Measurements from ENCODE around the gene SLC66A2.

Gene SLC66A2

GRCh38 chr18:79937103-79937860 is 14.2 kb downstream of the SLC66A2 start:
- Histone ChIP-seq H3K9ac (ENCODE audit: low read length) (no peak overlapping the region), H3K4me3 (ENCODE audit: low read length) (no peak overlapping the region), H3K4me1 (ENCODE audit: control insufficient read depth, insufficient read depth, low read length) (no peaks in the 10 kb centered on the region), H3K36me3 (ENCODE audit: control insufficient read depth, insufficient read depth, low read length) (peaks cover 18% of the 10 kb centered on the region), H3K27ac (ENCODE audit: low read depth, low read length) (no peak overlapping the region), H3K27me3 (ENCODE audit: control insufficient read depth, insufficient read depth, low read length) (no peaks in the 10 kb centered on the region)

DNA sequence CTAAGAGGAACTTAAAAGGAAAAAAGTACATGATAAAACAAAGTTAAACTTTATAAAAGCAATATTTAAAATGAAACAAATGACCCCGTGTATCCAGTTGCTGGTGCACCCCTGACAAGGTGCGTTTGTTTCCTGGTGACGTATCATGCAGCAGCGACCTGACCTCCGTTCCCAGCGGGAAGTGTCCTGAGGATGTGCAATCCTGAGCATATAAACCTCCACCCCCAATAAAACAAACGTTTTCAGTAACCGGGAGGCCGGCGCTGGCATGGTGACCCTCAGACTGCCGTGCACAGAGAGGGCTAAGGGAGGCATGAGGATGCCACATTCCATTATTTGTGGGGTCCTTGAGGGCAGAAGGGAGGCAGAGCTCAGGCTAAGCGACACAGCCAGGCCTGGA is 14.8 kb downstream of the SLC66A2 start:
- Histone ChIP-seq H3K4me3 (ENCODE audit: low read length) (no peak overlapping the region), H3K27me3 (ENCODE audit: control insufficient read depth, insufficient read depth, low read length) (no peaks in the 10 kb centered on the region), H3K36me3 (ENCODE audit: control insufficient read depth, insufficient read depth, low read length) (peaks cover 13% of the 10 kb centered on the region), H3K9ac (ENCODE audit: low read length) (no peak overlapping the region), H3K4me1 (ENCODE audit: control insufficient read depth, insufficient read depth, low read length) (no peaks in the 10 kb centered on the region), H3K27ac (ENCODE audit: low read depth, low read length) (no peak overlapping the region)

DNA sequence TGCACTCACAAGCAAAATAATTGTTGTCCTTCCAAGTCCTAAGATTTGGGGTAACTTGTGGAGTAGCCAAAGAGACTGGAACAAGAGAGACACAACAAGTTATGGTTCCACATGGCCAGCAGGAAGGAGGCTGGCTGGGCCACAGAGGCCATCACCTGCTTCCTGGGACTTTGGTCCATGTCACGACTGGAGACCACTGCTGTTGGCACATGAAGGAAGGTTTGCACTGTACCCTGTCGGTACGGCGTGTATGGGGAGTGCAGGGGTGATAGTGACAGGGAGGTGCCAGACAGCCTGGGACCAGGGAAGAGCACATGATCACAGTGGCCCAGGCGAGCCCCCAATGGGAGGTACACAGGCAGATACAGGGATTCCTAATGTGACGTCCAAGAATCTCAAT is 15.5 kb downstream of the SLC66A2 start:
- Histone ChIP-seq H3K36me3 (ENCODE audit: control insufficient read depth, insufficient read depth, low read length) (peaks cover 6% of the 10 kb centered on the region), H3K9ac (ENCODE audit: low read length) (no peak overlapping the region), H3K4me1 (ENCODE audit: control insufficient read depth, insufficient read depth, low read length) (no peaks in the 10 kb centered on the region), H3K27ac (ENCODE audit: low read depth, low read length) (no peak overlapping the region), H3K27me3 (ENCODE audit: control insufficient read depth, insufficient read depth, low read length) (no peaks in the 10 kb centered on the region), H3K4me3 (ENCODE audit: low read length) (no peak overlapping the region)

GRCh38 chr18:79935499-79935898 is 16.0 kb downstream of the SLC66A2 start:
- Histone ChIP-seq H3K4me3 (ENCODE audit: low read length) (no peak overlapping the region), H3K4me1 (ENCODE audit: control insufficient read depth, insufficient read depth, low read length) (no peaks in the 10 kb centered on the region), H3K9ac (ENCODE audit: low read length) (no peak overlapping the region), H3K27me3 (ENCODE audit: control insufficient read depth, insufficient read depth, low read length) (no peaks in the 10 kb centered on the region), H3K36me3 (ENCODE audit: control insufficient read depth, insufficient read depth, low read length) (peaks cover 4% of the 10 kb centered on the region), H3K27ac (ENCODE audit: low read depth, low read length) (no peak overlapping the region)

DNA sequence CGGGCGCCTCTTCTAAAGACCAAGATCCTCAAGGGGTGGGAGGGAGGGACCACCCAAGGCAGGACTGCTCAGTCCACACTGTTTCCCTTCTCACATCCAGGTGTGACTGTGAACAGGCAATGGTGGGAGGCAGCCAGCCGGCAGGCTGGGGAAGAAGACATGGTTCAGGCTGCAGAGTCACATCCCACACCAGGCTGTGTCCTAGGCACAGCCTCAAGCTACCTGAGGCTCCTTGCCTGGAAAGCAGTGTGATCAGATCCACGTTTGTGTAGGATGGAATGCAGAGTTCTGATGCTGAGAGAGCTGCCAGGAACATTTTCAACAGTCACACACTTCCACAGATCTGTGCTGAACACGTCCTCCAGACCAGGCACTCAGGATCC is 16.4 kb downstream of the SLC66A2 start:
- Histone ChIP-seq H3K9ac (ENCODE audit: low read length) (no peak overlapping the region), H3K4me1 (ENCODE audit: control insufficient read depth, insufficient read depth, low read length) (no peaks in the 10 kb centered on the region), H3K36me3 (ENCODE audit: control insufficient read depth, insufficient read depth, low read length) (peaks cover 2% of the 10 kb centered on the region), H3K27me3 (ENCODE audit: control insufficient read depth, insufficient read depth, low read length) (no peaks in the 10 kb centered on the region), H3K27ac (ENCODE audit: low read depth, low read length) (no peak overlapping the region), H3K4me3 (ENCODE audit: low read length) (no peak overlapping the region)

DNA sequence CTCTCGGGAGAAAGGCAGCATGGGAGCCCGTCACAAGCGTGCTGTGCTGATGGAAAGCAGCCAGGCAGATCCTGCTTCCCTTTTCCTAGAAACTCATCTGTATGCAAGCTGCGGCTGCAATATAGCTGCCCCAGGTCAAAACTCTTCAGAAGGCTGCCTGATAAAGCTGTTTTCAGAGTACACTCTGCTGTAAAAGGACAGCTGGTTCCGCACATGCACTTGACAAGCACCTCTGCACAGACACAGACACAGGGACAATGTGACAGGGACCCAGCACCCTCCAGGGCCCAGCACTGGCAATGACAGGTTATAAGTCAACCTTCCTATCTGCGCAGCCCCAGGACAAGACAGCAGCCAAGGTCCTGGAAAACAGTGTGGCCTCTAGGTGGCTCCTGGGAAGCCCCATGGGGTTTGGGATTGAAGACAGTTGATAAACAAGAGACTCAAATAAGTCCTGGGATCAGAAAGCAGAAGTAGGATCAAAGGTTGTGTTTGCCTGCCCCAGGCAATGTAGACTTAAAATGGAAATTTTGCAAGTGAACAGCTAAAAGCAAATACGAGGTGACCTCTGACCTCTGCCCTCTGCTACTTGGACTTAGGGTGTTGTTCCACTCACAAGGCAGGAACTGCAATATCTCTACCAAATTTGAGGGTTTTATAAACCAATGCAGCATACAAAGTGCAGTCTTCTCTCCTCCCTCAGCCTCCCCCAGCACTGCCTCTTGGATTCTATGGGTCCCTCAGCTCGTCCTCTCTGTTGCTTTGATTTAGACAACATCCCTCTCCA is 16.9 kb downstream of the SLC66A2 start:
- no peak overlapping the region for H3K27ac ChIP-seq (ENCODE audit: low read depth, low read length)
- H3K36me3 ChIP-seq (ENCODE audit: control insufficient read depth, insufficient read depth, low read length), result peaks cover 2% of the 10 kb centered on the region

GRCh38 chr18:79933765-79934164 is 17.7 kb downstream of the SLC66A2 start:
- H3K4me1 ChIP-seq (ENCODE audit: control insufficient read depth, insufficient read depth, low read length), result no peaks in the 10 kb centered on the region
- no peak overlapping the region for H3K9ac ChIP-seq (ENCODE audit: low read length)
- H3K27ac ChIP-seq (ENCODE audit: low read depth, low read length), result no peak overlapping the region
- H3K27me3 ChIP-seq (ENCODE audit: control insufficient read depth, insufficient read depth, low read length), result no peaks in the 10 kb centered on the region
- H3K4me3 ChIP-seq (ENCODE audit: low read length), result no peak overlapping the region
- H3K36me3 ChIP-seq (ENCODE audit: control insufficient read depth, insufficient read depth, low read length), result peaks cover 9% of the 10 kb centered on the region

More for the DNA sequence above, 16.9 kb downstream of the SLC66A2 start:
- no peak overlapping the region for H3K9ac ChIP-seq (ENCODE audit: low read length)
- H3K4me1 ChIP-seq (ENCODE audit: control insufficient read depth, insufficient read depth, low read length), result no peaks in the 10 kb centered on the region
- H3K27me3 ChIP-seq (ENCODE audit: control insufficient read depth, insufficient read depth, low read length), result no peaks in the 10 kb centered on the region
- H3K4me3 ChIP-seq (ENCODE audit: low read length), result no peak overlapping the region

GRCh38 chr18:79932907-79933306 is 18.5 kb downstream of the SLC66A2 start:
- H3K36me3 ChIP-seq (ENCODE audit: control insufficient read depth, insufficient read depth, low read length), result peaks cover 16% of the 10 kb centered on the region
- H3K9ac ChIP-seq (ENCODE audit: low read length), result no peak overlapping the region
- no peaks in the 10 kb centered on the region for H3K4me1 ChIP-seq (ENCODE audit: control insufficient read depth, insufficient read depth, low read length)

DNA sequence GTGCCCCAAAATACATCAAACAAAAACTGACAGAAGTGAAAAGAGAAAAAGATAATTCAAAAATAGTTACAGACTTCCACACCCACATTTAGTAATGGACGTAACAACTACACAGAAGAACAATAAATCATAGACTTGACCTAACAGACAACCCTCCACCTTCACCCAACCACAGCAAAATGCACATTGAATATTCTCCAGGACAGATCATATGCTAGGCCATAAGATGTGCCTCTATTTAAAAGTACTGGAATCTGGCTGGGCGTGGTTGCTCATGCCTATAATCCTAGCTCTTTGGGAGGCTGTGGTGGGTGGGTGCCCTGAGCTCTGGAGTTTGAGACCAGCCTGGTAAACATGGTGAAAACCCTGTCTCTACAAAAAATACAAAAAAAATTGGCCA is 20.0 kb downstream of the SLC66A2 start:
- no peak overlapping the region for H3K27ac ChIP-seq (ENCODE audit: low read depth, low read length)
- H3K9ac ChIP-seq (ENCODE audit: low read length), result no peak overlapping the region
- H3K27me3 ChIP-seq (ENCODE audit: control insufficient read depth, insufficient read depth, low read length), result no peaks in the 10 kb centered on the region
- no peaks in the 10 kb centered on the region for H3K4me1 ChIP-seq (ENCODE audit: control insufficient read depth, insufficient read depth, low read length)
- H3K4me3 ChIP-seq (ENCODE audit: low read length), result no peak overlapping the region
- H3K36me3 ChIP-seq (ENCODE audit: control insufficient read depth, insufficient read depth, low read length), result peaks cover 16% of the 10 kb centered on the region

More at GRCh38 chr18:79932907-79933306, 18.5 kb downstream of the SLC66A2 start:
- Histone ChIP-seq H3K27me3 (ENCODE audit: control insufficient read depth, insufficient read depth, low read length) (no peaks in the 10 kb centered on the region), H3K4me3 (ENCODE audit: low read length) (no peak overlapping the region), H3K27ac (ENCODE audit: low read depth, low read length) (no peak overlapping the region)

DNA sequence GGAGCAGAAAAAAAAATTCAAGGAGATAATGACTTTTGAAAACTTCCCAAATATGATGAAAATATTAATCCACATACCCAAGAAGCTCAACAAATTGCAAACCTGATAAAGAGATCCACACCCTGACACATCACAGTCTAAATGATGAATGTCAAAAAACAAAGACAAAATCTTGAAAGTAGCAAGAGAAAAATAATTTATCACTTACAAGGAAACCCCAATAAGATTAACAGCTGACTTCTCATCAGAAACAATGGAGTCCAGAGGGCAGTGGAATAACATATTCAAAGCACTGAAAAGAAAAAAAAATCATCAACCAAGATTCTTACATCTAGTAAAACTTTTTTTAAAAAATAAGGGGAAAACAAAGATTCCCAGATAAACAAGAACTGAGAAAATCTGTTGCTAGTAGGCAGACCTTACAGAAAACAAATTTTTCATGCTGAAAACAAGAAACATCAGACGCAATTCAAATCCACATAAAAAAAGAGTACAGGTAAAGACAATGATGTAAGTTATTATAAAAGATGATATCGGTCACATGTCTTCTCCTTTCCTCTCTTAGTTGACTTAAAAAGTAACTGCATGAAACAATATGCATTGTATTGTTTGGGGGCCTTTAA is 21.3 kb downstream of the SLC66A2 start:
- peaks cover 18% of the 10 kb centered on the region for H3K36me3 ChIP-seq (ENCODE audit: control insufficient read depth, insufficient read depth, low read length)

DNA sequence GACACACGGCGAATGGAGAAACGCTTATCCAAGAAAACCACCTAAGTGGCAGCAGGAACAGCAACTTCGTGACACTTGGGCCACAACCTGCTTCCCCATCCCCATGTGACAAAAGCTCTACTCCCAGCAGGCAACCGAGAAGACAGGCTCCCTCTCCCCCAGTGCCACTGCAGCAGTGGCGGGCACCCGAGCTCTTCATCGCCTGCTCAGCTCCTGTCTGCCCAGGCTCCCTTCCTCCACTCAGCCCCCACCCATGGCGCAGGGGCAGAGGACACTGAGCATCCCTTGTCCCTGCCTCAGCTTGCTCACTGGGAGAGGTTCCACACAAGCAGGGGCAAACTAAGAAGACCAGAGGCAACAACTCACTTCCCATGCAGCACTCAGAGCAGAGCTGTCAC is 22.9 kb downstream of the SLC66A2 start:
- Histone ChIP-seq H3K27ac (ENCODE audit: low read depth, low read length) (no peak overlapping the region), H3K27me3 (ENCODE audit: control insufficient read depth, insufficient read depth, low read length) (no peaks in the 10 kb centered on the region), H3K4me1 (ENCODE audit: control insufficient read depth, insufficient read depth, low read length) (no peaks in the 10 kb centered on the region), H3K9ac (ENCODE audit: low read length) (no peak overlapping the region), H3K4me3 (ENCODE audit: low read length) (no peak overlapping the region), H3K36me3 (ENCODE audit: control insufficient read depth, insufficient read depth, low read length) (peaks cover 23% of the 10 kb centered on the region)

More for the DNA sequence above, 21.3 kb downstream of the SLC66A2 start:
- H3K9ac ChIP-seq (ENCODE audit: low read length), result no peak overlapping the region
- no peaks in the 10 kb centered on the region for H3K27me3 ChIP-seq (ENCODE audit: control insufficient read depth, insufficient read depth, low read length)
- no peak overlapping the region for H3K27ac ChIP-seq (ENCODE audit: low read depth, low read length)
- no peaks in the 10 kb centered on the region for H3K4me1 ChIP-seq (ENCODE audit: control insufficient read depth, insufficient read depth, low read length)
- no peak overlapping the region for H3K4me3 ChIP-seq (ENCODE audit: low read length)

Measured in rectal smooth muscle tissue (tissue), 1 donor.